Cerebellar nuclear complex (tissue), 1 donor: ENCODE data around the gene MBNL2.

Experiments
- DNase-seq, 2 experiments: peaks; one replicate each; lab custom pipeline; 2025; lab: John Stamatoyannopoulos, UW

Gene MBNL2

GRCh38 chr13:97253581-97254293 lies 31.6 kb downstream of the MBNL2 start:
- DNase-seq = no peak

GRCh38 chr13:97254816-97255215 lies 32.7 kb downstream of the MBNL2 start:
- no peak for DNase-seq

- DNase-seq = no peak
Observed at GRCh38 chr13:97255515-97256021, 33.4 kb downstream of the MBNL2 start.

- no peak for DNase-seq
Observed at GRCh38 chr13:97256343-97256783, 34.2 kb downstream of the MBNL2 start.

- DNase-seq = no peak
Observed at GRCh38 chr13:97257228-97257755, 35.2 kb downstream of the MBNL2 start.

GRCh38 chr13:97257800-97258799 lies 36.0 kb downstream of the MBNL2 start:
- DNase-seq = no peak

- no peak for DNase-seq
Observed at GRCh38 chr13:97258801-97259200, 36.7 kb downstream of the MBNL2 start.

- no peak for DNase-seq
Observed at GRCh38 chr13:97259410-97259797, 37.3 kb downstream of the MBNL2 start.

- no peak for DNase-seq
Observed at GRCh38 chr13:97259798-97260714, 37.9 kb downstream of the MBNL2 start.

GRCh38 chr13:97261254-97262005 lies 39.3 kb downstream of the MBNL2 start:
- no peak for DNase-seq

GRCh38 chr13:97262058-97262457 lies 39.9 kb downstream of the MBNL2 start:
- DNase-seq = no peak

- no peak for DNase-seq
Observed at GRCh38 chr13:97263160-97263559, 41.0 kb downstream of the MBNL2 start.

- no peak for DNase-seq
Observed at GRCh38 chr13:97264663-97265062, 42.5 kb downstream of the MBNL2 start.

- no peak for DNase-seq
Observed at GRCh38 chr13:97266332-97266731, 44.2 kb downstream of the MBNL2 start.

- no peak for DNase-seq
Observed at GRCh38 chr13:97266772-97267417, 44.8 kb downstream of the MBNL2 start.

GRCh38 chr13:97267418-97268059 lies 45.4 kb downstream of the MBNL2 start:
- no peak for DNase-seq

GRCh38 chr13:97268772-97269171 lies 46.6 kb downstream of the MBNL2 start:
- no peak for DNase-seq

GRCh38 chr13:97269603-97270002 lies 47.5 kb downstream of the MBNL2 start:
- no peak for DNase-seq

GRCh38 chr13:97272526-97272925 lies 50.4 kb downstream of the MBNL2 start:
- DNase-seq = no peak
